ENCODE data around the gene PURA.

Gene PURA

GRCh38 chr5:140113699-140114263 lies at the start of gene PURA:
Gene PURA, plus strand, starts transcription at chr5:140114109. Its CDS starts 73 bp downstream, at chr5:140114182.
- H3K27ac ChIP-seq (ENCODE audit: low read depth, low read length), result peak within 1 kb of the TSS; percentile 81
- peaks cover 4 to 65% (median 64%) of the 10 kb centered on the region in 5 donors for H3K4me1 ChIP-seq (ENCODE audit: control insufficient read depth in 5 of 5, insufficient read depth in 5 of 5, low read length in 5 of 5)
- H3K27me3 ChIP-seq (ENCODE audit: control insufficient read depth in 5 of 5, insufficient read depth in 4 of 5, low read length in 5 of 5), result peaks cover 0 to 4% (median 0%) of the 10 kb centered on the region in 5 donors
- peak within 1 kb of the TSS; percentile 77 to 88 (median 80) for H3K9ac ChIP-seq (ENCODE audit: low read length in 5 of 5)
- H3K9me3 ChIP-seq (ENCODE audit: control insufficient read depth in 5 of 5, low read length in 5 of 5), result no peaks in the 10 kb centered on the region
- H3K36me3 ChIP-seq (ENCODE audit: control insufficient read depth in 5 of 5, insufficient read depth in 5 of 5, low read length in 5 of 5), result no peaks in the 10 kb centered on the region
- peak within 1 kb of the TSS; percentile 78 to 93 (median 88) for H3K4me3 ChIP-seq (ENCODE audit: low read depth in 1 of 5, low read length in 5 of 5)

- no peaks in the 10 kb centered on the region for H3K27me3 ChIP-seq (ENCODE audit: control insufficient read depth in 5 of 5, insufficient read depth in 4 of 5, low read length in 5 of 5)
- H3K9me3 ChIP-seq (ENCODE audit: control insufficient read depth in 5 of 5, low read length in 5 of 5), result no peaks in the 10 kb centered on the region
- no peak overlapping the region for H3K4me3 ChIP-seq (ENCODE audit: low read depth in 1 of 5, low read length in 5 of 5)
- H3K36me3 ChIP-seq (ENCODE audit: control insufficient read depth in 5 of 5, insufficient read depth in 5 of 5, low read length in 5 of 5), result no peaks in the 10 kb centered on the region
- H3K27ac ChIP-seq (ENCODE audit: low read depth, low read length), result no peak overlapping the region
- H3K9ac ChIP-seq (ENCODE audit: low read length in 5 of 5), result no peak overlapping the region
- peaks cover 0 to 3% (median 0%) of the 10 kb centered on the region in 5 donors for H3K4me1 ChIP-seq (ENCODE audit: control insufficient read depth in 5 of 5, insufficient read depth in 5 of 5, low read length in 5 of 5)
Observed at GRCh38 chr5:140072812-140073211, 41.1 kb upstream of the PURA start.

- Histone ChIP-seq H3K4me3 (ENCODE audit: low read depth in 1 of 5, low read length in 5 of 5) (no peak overlapping the region), H3K4me1 (ENCODE audit: control insufficient read depth in 5 of 5, insufficient read depth in 5 of 5, low read length in 5 of 5) (peaks cover 0 to 3% (median 0%) of the 10 kb centered on the region in 5 donors), H3K9ac (ENCODE audit: low read length in 5 of 5) (no peak overlapping the region), H3K36me3 (ENCODE audit: control insufficient read depth in 5 of 5, insufficient read depth in 5 of 5, low read length in 5 of 5) (no peaks in the 10 kb centered on the region), H3K27ac (ENCODE audit: low read depth, low read length) (no peak overlapping the region), H3K27me3 (ENCODE audit: control insufficient read depth in 5 of 5, insufficient read depth in 4 of 5, low read length in 5 of 5) (no peaks in the 10 kb centered on the region), H3K9me3 (ENCODE audit: control insufficient read depth in 5 of 5, low read length in 5 of 5) (no peaks in the 10 kb centered on the region)
Observed at GRCh38 chr5:140073296-140073695, 40.6 kb upstream of the PURA start.

- H3K4me3 ChIP-seq (ENCODE audit: low read depth in 1 of 5, low read length in 5 of 5), result no peak overlapping the region
- peaks cover 0 to 3% (median 0%) of the 10 kb centered on the region in 5 donors for H3K4me1 ChIP-seq (ENCODE audit: control insufficient read depth in 5 of 5, insufficient read depth in 5 of 5, low read length in 5 of 5)
- no peaks in the 10 kb centered on the region for H3K9me3 ChIP-seq (ENCODE audit: control insufficient read depth in 5 of 5, low read length in 5 of 5)
- H3K9ac ChIP-seq (ENCODE audit: low read length in 5 of 5), result no peak overlapping the region
- no peak overlapping the region for H3K27ac ChIP-seq (ENCODE audit: low read depth, low read length)
- no peaks in the 10 kb centered on the region for H3K36me3 ChIP-seq (ENCODE audit: control insufficient read depth in 5 of 5, insufficient read depth in 5 of 5, low read length in 5 of 5)
- no peaks in the 10 kb centered on the region for H3K27me3 ChIP-seq (ENCODE audit: control insufficient read depth in 5 of 5, insufficient read depth in 4 of 5, low read length in 5 of 5)
Observed at GRCh38 chr5:140075371-140075770, 38.5 kb upstream of the PURA start.

GRCh38 chr5:140076142-140076541 lies 37.8 kb upstream of the PURA start:
- no peaks in the 10 kb centered on the region for H3K9me3 ChIP-seq (ENCODE audit: control insufficient read depth in 5 of 5, low read length in 5 of 5)
- no peak overlapping the region for H3K27ac ChIP-seq (ENCODE audit: low read depth, low read length)
- H3K36me3 ChIP-seq (ENCODE audit: control insufficient read depth in 5 of 5, insufficient read depth in 5 of 5, low read length in 5 of 5), result no peaks in the 10 kb centered on the region
- H3K4me3 ChIP-seq (ENCODE audit: low read depth in 1 of 5, low read length in 5 of 5), result no peak overlapping the region
- no peaks in the 10 kb centered on the region for H3K27me3 ChIP-seq (ENCODE audit: control insufficient read depth in 5 of 5, insufficient read depth in 4 of 5, low read length in 5 of 5)
- no peak overlapping the region for H3K9ac ChIP-seq (ENCODE audit: low read length in 5 of 5)
- H3K4me1 ChIP-seq (ENCODE audit: control insufficient read depth in 5 of 5, insufficient read depth in 5 of 5, low read length in 5 of 5), result peaks cover 0 to 3% (median 0%) of the 10 kb centered on the region in 5 donors

GRCh38 chr5:140076788-140077187 lies 37.1 kb upstream of the PURA start:
- no peaks in the 10 kb centered on the region for H3K9me3 ChIP-seq (ENCODE audit: control insufficient read depth in 5 of 5, low read length in 5 of 5)
- H3K4me3 ChIP-seq (ENCODE audit: low read depth in 1 of 5, low read length in 5 of 5), result no peak overlapping the region
- H3K9ac ChIP-seq (ENCODE audit: low read length in 5 of 5), result no peak overlapping the region

GRCh38 chr5:140083120-140083519 lies 30.8 kb upstream of the PURA start:
- no peaks in the 10 kb centered on the region for H3K36me3 ChIP-seq (ENCODE audit: control insufficient read depth in 5 of 5, insufficient read depth in 5 of 5, low read length in 5 of 5)
- H3K4me1 ChIP-seq (ENCODE audit: control insufficient read depth in 5 of 5, insufficient read depth in 5 of 5, low read length in 5 of 5), result no peaks in the 10 kb centered on the region
- no peak overlapping the region for H3K9ac ChIP-seq (ENCODE audit: low read length in 5 of 5)
- H3K4me3 ChIP-seq (ENCODE audit: low read depth in 1 of 5, low read length in 5 of 5), result no peak overlapping the region
- H3K27ac ChIP-seq (ENCODE audit: low read depth, low read length), result no peak overlapping the region
- H3K9me3 ChIP-seq (ENCODE audit: control insufficient read depth in 5 of 5, low read length in 5 of 5), result no peaks in the 10 kb centered on the region
- no peaks in the 10 kb centered on the region for H3K27me3 ChIP-seq (ENCODE audit: control insufficient read depth in 5 of 5, insufficient read depth in 4 of 5, low read length in 5 of 5)

More at GRCh38 chr5:140076788-140077187, 37.1 kb upstream of the PURA start:
- peaks cover 0 to 3% (median 0%) of the 10 kb centered on the region in 5 donors for H3K4me1 ChIP-seq (ENCODE audit: control insufficient read depth in 5 of 5, insufficient read depth in 5 of 5, low read length in 5 of 5)
- H3K27ac ChIP-seq (ENCODE audit: low read depth, low read length), result no peak overlapping the region
- H3K27me3 ChIP-seq (ENCODE audit: control insufficient read depth in 5 of 5, insufficient read depth in 4 of 5, low read length in 5 of 5), result no peaks in the 10 kb centered on the region
- no peaks in the 10 kb centered on the region for H3K36me3 ChIP-seq (ENCODE audit: control insufficient read depth in 5 of 5, insufficient read depth in 5 of 5, low read length in 5 of 5)

- H3K4me1 ChIP-seq (ENCODE audit: control insufficient read depth in 5 of 5, insufficient read depth in 5 of 5, low read length in 5 of 5), result no peaks in the 10 kb centered on the region
- H3K27me3 ChIP-seq (ENCODE audit: control insufficient read depth in 5 of 5, insufficient read depth in 4 of 5, low read length in 5 of 5), result no peaks in the 10 kb centered on the region
- no peak overlapping the region for H3K27ac ChIP-seq (ENCODE audit: low read depth, low read length)
- no peaks in the 10 kb centered on the region for H3K9me3 ChIP-seq (ENCODE audit: control insufficient read depth in 5 of 5, low read length in 5 of 5)
- no peaks in the 10 kb centered on the region for H3K36me3 ChIP-seq (ENCODE audit: control insufficient read depth in 5 of 5, insufficient read depth in 5 of 5, low read length in 5 of 5)
- no peak overlapping the region for H3K9ac ChIP-seq (ENCODE audit: low read length in 5 of 5)
- H3K4me3 ChIP-seq (ENCODE audit: low read depth in 1 of 5, low read length in 5 of 5), result no peak overlapping the region
Observed at GRCh38 chr5:140083650-140084049, 30.3 kb upstream of the PURA start.

- Histone ChIP-seq H3K4me3 (ENCODE audit: low read depth in 1 of 5, low read length in 5 of 5) (no peak overlapping the region), H3K9ac (ENCODE audit: low read length in 5 of 5) (no peak overlapping the region), H3K27ac (ENCODE audit: low read depth, low read length) (no peak overlapping the region)
Observed at GRCh38 chr5:140084541-140084940, 29.4 kb upstream of the PURA start.

GRCh38 chr5:140090251-140090650 lies 23.7 kb upstream of the PURA start:
- Histone ChIP-seq H3K27me3 (ENCODE audit: control insufficient read depth in 5 of 5, insufficient read depth in 4 of 5, low read length in 5 of 5) (peaks cover 0 to 4% (median 0%) of the 10 kb centered on the region in 5 donors), H3K27ac (ENCODE audit: low read depth, low read length) (no peak overlapping the region), H3K4me1 (ENCODE audit: control insufficient read depth in 5 of 5, insufficient read depth in 5 of 5, low read length in 5 of 5) (no peaks in the 10 kb centered on the region)

More at GRCh38 chr5:140084541-140084940, 29.4 kb upstream of the PURA start:
- Histone ChIP-seq H3K36me3 (ENCODE audit: control insufficient read depth in 5 of 5, insufficient read depth in 5 of 5, low read length in 5 of 5) (no peaks in the 10 kb centered on the region), H3K27me3 (ENCODE audit: control insufficient read depth in 5 of 5, insufficient read depth in 4 of 5, low read length in 5 of 5) (no peaks in the 10 kb centered on the region), H3K4me1 (ENCODE audit: control insufficient read depth in 5 of 5, insufficient read depth in 5 of 5, low read length in 5 of 5) (no peaks in the 10 kb centered on the region), H3K9me3 (ENCODE audit: control insufficient read depth in 5 of 5, low read length in 5 of 5) (peaks cover 0 to 3% (median 0%) of the 10 kb centered on the region in 5 donors)

More at GRCh38 chr5:140090251-140090650, 23.7 kb upstream of the PURA start:
- Histone ChIP-seq H3K9me3 (ENCODE audit: control insufficient read depth in 5 of 5, low read length in 5 of 5) (peaks cover 4 to 19% (median 14%) of the 10 kb centered on the region in 5 donors), H3K9ac (ENCODE audit: low read length in 5 of 5) (no peak overlapping the region), H3K4me3 (ENCODE audit: low read depth in 1 of 5, low read length in 5 of 5) (no peak overlapping the region), H3K36me3 (ENCODE audit: control insufficient read depth in 5 of 5, insufficient read depth in 5 of 5, low read length in 5 of 5) (no peaks in the 10 kb centered on the region)
